HG02943 (cell line): ENCODE results near the gene TFAP2A.

Source experiments
- ATAC-seq: cut with Tn5 transposase; IDR thresholded peaks from one replicate; pipeline ENCODE4 v1.9.1; 2021; ENCODE audit warnings: mild to moderate bottlenecking, low read depth, moderate library complexity; ENCODE audit not compliant: unreplicated experiment

The TFAP2A gene

GRCh38 chr6:10414756-10415616, at the start of gene TFAP2A:
TFAP2A (minus strand) TSS chr6:10415074; CDS start chr6:10414991, 83 bp downstream.
- no peak for ATAC-seq

DNA sequence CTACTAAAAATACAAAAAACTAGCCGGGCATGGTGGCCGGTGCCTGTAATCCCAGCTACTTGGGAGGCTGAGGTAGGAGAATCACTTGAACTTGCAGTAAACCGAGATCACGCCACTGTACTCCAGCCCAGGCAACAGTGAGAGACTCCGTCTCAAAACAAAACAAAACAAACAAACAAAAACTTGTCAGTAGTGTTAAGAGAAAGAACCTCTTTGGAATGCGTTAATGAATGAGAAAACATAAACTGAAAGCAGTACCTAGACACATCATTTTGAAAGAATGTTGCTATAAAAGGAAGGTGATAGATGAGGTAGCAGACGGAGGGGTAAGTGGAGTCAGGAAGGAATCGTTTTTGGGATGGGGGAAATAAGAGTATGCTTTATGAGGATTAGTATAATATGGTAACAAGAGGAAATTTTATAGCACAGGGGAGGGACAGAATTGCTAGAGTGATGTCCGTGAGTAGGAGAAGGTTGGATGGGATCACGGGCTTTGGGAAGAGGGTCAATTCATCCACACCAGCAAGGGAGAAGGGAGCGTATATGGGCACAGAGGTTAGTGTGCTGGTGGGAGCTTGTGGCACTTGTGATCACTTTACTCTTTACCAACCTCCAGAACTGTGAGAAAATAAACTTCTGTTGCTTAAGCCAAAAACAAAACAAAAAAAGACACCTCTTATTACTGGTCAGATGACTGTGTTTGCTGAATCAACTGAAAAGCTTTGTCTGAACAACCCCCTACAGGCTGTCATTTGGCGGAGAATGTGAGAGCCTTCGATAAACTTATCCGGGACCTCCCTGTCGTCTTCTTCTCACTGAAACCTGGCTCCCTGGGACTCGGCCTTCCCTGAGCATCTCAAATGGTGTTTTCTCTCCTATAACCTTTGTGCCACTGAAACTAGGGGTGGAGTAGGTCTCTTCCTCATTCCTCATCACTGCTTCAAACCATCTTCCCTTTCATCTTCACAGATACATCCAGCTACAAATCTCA, 48.9 kb upstream of the TFAP2A start:
- ATAC-seq = no peak

DNA sequence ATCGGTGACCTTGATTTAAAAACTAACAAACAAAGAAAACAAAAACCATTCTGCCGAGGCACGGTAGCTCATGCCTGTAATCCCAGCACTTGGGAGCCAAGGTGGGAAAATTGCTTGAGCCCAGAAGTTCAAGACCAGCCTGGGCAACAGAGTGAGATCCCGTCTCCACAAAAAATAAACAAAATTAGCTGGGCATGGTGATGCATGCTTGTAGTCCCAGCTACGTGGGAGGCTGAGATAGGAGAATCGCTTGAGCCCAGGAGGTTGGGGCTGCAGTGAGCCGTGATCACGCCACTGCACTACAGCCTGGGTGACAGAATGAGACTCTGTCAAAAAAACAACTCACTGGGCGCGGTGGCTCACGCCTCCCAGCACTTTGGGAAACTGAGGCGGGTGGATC, 48.2 kb upstream of the TFAP2A start:
- ATAC-seq = no peak

DNA sequence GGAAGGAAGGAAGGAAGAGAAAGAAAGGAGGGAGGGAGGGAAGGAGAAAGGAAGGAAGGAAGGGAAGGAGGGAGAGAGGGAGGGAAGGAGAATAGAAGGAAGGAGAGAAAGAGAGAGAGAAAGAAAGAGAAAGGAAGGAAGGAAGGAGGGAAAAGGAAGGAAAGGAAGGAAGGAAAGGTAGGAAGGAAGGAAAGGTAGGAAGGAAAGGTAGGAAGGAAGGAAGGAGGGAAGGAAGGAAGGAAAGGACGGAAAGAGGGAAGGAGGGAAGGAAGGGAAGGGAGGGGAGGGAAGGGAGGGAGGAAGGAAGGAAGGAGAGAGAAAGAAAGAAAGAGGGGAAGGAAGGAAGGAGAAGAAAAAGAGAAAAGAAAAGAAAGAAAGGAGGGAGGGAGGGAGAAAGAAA, 47.0 kb upstream of the TFAP2A start:
- no peak for ATAC-seq

DNA sequence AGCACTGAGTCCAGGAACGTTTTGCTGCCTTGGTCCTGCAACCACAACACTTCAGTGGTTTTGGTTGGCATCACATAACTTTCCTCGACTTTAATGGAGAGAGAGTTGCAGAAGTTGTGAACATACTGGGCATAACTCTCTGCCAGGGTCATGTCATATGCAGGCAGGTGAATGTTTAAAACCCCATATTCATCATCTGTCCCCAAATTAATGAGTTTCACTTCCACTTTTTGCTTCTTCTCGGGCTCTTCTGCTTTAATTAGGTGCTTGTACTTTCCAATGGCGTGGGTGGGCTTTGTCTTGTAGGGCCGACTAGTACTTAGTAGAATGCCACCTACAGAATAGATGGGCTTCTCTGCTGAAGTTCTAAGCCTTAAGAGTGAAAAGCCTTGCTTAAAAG, 45.2 kb upstream of the TFAP2A start:
- ATAC-seq = peak; percentile 95

DNA sequence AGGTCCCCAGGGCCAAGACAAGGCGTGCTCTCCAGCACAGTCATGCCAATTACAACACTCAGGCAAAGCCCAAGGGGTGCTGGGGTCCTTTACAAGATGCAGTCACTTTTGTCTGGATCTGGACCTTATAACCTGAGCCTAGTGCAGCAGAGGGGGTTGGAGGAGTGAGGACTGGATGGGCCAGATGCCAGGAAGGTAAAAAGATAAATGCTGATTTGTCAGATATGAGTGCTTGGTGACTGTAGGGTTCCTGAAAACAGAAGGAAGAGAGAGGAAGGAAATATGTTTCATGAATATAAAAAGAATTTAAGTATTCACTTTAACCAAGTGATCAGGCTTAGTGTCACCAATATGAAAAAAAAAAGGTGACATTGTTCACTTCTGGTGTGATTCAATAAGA, 43.4 kb upstream of the TFAP2A start:
- ATAC-seq = no peak

GRCh38 chr6:10453596-10453995, 38.7 kb upstream of the TFAP2A start:
- no peak for ATAC-seq

DNA sequence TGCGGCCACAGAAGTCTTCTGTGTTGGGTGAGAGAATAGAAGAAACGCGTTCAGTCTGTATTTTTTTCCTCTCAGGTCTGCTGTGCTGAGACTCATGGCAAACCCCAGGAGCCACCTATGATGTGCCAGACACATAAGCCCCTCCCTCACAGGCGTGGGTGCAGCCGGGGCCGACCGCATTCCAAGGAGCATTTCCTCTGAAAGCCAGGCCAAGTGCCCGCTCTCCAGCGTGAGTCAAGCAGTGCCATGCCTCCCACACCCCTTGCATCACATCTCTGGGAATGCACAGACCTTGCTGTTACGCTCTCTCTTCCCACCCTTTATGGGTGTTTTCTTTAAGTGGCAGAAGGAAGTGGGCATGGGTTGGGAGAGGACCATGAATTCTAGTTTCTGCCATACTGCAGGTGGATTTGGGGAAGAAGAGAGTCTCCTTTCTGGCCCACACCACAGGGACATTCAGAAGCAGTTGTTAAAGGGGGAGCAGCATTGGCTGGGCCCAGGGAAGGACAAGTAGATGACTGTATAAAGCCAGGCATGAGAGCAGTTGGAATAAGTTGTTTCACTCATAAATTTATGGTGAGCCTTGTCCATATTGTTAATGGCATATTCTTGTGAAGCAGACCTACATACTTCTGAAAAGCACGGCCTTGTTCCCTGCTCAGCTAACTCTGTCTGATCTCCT, 37.1 kb upstream of the TFAP2A start:
- ATAC-seq = no peak

- no peak for ATAC-seq
Measured at GRCh38 chr6:10451394-10451793, 36.5 kb upstream of the TFAP2A start.

DNA sequence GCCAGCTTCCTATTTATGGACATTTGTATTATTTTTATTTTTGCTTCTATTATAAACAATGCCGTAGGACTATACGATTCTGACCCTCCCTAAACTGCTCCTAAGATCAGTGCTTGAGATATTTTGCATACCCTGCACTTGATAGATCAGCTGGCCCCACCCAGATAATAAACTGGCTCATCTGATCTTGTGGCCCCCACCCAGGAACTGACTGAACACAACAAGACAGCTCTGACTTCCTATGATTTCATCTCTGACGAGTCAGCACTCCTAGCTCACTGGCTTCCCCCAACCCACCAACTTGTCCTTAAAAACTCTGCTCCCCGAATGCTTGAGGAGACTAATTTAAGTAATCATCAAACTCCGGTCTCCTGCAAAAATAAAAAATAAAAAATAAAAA, 34.9 kb upstream of the TFAP2A start:
- no peak for ATAC-seq

DNA sequence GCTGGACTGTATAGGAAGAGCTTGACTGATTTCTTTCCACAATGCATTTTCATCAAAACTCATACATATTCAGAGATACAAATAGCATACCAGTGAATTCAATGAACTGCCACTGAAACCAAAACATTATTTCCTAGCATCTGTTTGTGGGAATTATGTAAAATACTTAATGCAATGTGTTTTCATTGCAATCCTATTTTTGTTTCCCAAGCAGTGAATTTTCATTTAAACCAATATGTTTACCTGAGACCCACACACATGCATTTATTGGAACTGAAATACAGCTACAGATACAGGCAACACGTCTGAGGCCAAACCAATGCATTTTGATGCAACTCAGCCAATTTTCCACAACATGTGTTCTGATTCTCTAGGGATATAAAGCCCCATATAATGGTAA, 33.2 kb upstream of the TFAP2A start:
- no peak for ATAC-seq

GRCh38 chr6:10446548-10446947, 31.7 kb upstream of the TFAP2A start:
- ATAC-seq = no peak

GRCh38 chr6:10441655-10442009, 26.8 kb upstream of the TFAP2A start:
- no peak for ATAC-seq

- ATAC-seq = no peak
Measured at GRCh38 chr6:10441004-10441654, 26.3 kb upstream of the TFAP2A start.

DNA sequence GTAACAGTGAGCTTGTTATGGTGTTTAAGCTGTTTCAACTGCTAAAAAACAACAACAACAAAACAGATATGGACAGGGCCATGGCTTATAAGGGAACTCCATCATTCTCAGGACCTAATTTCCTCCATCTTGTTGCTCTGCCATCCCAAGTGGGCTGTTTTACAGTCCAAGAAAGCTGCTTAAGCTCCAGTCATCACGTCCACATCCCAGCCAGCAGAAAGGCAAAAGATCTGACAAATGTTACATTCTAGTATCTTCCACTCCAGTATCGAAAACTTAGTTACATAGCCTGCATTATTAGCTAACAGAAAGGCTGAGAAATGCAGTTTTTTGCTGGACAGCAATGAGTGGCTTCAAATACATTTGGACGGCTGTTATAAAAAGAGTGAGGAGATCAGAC, 23.0 kb upstream of the TFAP2A start:
- no peak for ATAC-seq

GRCh38 chr6:10434235-10434634, 19.4 kb upstream of the TFAP2A start:
- ATAC-seq = no peak

GRCh38 chr6:10433322-10433721, 18.4 kb upstream of the TFAP2A start:
- no peak for ATAC-seq

DNA sequence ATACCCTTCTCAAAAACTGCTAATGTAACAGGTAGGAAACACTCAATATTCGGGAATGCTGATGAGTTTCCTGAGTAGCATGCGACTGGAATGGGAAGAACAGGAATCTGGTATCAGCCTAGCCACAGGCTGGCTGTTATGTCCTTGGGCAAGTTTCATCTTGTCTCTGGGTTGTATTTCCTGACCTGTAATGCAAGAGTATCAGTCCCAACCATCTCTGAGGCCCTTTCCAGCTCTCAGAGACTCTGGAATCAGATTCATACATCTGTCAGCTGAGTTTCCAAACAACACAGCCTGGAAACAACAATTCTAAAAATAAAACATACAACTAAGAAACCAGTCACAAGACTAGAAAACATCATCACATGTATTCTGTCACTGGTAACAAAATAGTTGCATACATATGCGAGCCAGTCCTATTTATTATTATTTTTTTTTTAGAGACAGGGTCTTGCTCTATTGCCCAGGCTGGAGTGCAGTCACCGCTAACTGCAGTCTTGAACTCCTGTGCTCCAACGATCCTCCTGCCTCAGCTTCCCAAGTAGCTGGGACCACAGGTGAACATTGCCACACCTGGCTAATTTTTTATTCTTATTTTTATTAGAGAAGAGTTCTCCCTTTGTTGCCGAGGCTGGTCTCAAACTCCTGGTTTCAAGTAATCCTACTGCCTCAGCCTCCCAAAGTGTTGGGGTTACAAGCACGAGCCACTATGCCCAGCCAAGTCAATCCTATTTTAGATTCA, 16.7 kb upstream of the TFAP2A start:
- ATAC-seq = no peak

GRCh38 chr6:10429638-10430427, 15.0 kb upstream of the TFAP2A start:
- ATAC-seq = peak; percentile 61
